ENCODE measurements around the gene SCN3B.

DNA sequence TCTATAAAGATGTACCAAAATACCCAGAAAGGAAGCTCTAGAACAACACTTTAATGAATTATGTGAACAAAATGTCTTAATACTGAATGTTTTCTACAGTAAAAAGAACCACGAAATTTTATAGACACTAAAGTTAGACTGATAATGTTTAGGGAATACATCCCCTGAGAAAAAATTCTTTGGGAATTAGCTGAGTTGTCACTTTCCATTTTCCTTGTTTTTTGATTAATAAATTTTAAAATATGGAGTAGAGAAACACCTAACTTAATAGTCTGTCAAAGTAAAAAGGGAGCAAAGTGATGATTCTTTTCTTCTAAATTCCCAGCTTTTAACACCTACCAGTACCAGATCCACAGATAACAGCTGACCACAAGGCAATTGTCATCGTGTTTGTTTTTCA is 23.1 kb upstream of the SCN3B start:
- TF ChIP-seq, protein P1, sequence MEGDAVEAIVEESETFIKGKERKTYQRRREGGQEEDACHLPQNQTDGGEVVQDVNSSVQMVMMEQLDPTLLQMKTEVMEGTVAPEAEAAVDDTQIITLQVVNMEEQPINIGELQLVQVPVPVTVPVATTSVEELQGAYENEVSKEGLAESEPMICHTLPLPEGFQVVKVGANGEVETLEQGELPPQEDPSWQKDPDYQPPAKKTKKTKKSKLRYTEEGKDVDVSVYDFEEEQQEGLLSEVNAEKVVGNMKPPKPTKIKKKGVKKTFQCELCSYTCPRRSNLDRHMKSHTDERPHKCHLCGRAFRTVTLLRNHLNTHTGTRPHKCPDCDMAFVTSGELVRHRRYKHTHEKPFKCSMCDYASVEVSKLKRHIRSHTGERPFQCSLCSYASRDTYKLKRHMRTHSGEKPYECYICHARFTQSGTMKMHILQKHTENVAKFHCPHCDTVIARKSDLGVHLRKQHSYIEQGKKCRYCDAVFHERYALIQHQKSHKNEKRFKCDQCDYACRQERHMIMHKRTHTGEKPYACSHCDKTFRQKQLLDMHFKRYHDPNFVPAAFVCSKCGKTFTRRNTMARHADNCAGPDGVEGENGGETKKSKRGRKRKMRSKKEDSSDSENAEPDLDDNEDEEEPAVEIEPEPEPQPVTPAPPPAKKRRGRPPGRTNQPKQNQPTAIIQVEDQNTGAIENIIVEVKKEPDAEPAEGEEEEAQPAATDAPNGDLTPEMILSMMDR (IDR thresholded peaks at IDR 0.05) = no peak
- TF ChIP-seq POLR2AphosphoS5 (IDR thresholded peaks at IDR 0.05) = no peak
- no peak for TF ChIP-seq POLR2A (IDR thresholded peaks at IDR 0.05)
